Measurements from ENCODE around the gene IDUA.

IDUA gene

DNA sequence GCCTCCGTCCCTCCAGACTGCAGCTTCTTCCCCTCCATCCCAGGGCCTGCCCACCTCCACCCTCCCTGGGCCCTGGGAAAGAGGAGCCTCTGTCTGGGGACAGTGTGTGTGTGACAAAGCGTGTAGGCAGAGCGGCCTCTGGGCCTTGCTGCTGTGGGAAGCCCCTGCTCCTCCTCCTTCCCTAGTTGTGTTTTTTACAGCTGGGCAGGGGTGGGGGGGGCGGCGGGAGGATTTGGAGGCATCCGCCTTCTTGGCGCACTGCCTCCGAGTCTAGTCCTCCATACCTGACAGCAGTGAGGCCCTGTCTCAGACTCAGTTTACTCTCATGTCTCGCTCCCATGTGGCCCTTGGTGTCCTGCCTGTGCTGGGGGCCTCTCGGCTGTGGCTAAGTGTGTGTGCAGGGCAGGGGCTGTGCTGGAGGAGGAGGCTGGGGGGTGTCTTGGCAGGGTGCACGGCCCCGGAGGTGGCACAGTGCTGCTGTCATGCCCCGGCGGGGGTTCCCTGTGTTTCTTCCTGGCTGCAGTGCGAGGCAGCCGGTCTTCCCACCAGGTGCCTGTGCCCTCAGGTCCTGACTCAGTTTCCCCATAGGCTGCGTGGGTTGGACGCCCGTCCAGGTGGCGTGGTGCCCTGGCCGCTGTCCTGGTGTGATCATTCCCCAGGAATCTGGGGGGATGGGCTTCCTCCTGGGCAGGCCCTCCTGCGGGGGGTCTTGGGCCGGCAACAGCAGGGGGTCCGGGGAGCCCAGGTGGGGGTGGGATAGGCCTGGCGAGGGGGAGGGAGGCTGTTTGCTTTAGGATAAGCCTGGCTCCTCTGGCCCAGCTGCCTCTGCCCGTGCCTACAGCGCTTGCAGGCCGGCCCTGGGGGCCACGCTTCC, 31.5 kb downstream of the IDUA start:
- no peak for FAIRE-seq

DNA sequence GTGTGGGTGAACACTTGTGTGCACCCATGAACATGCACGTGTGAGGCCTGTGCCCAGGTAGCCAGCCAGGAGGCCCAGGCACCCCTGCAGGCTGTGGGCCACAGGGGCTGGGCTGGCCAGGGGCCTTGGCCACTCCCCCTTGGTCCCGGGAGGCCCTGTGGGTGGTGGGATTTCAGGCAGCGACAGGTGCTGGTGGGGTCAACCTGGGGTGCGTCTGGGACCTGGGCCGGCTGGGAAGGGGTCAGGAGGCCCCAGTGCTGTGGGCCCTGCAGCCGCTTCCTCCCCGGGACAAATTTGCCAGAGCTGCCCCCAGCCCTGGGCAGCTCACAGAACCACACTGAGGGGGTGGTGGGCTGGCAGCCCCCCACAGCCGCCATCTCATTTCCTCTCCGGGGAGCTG, 32.5 kb downstream of the IDUA start:
- no peak for FAIRE-seq

DNA sequence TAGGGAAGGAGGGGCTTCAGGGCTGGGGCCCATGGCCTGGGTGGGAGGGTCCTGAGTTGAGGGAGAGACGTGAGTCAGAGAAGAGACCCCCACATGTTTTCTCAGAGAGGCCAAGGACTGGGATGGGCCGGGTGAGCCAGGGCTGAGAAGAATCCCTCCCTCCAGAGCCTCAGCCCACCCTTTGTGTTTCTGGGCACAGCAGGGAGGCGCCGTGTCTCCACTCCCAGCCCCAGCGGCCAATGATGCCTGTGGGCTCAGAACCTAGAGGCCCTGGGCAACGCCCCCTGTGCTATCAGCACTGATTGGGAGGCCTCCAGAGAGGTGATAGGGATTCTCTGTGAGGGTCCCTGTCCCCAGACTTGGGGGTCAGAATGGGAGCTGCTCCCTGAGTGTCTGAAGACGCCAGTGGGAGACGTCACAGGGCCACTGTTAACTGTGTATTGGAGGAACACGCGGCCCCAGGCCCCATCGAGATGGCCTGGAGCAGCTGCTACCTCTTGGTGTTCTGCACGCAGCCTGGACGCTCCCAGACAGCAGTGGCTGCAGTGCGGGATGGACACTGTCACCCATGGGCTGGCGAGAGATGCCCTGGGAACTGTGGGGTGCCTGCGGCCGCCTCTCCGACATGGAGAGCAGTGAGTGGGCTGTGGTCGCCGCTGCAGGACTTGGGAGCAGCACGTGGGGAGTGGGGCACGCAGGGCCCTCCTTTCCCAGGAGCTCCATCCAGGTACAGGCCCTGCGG, 33.1 kb downstream of the IDUA start:
- FAIRE-seq = no peak

DNA sequence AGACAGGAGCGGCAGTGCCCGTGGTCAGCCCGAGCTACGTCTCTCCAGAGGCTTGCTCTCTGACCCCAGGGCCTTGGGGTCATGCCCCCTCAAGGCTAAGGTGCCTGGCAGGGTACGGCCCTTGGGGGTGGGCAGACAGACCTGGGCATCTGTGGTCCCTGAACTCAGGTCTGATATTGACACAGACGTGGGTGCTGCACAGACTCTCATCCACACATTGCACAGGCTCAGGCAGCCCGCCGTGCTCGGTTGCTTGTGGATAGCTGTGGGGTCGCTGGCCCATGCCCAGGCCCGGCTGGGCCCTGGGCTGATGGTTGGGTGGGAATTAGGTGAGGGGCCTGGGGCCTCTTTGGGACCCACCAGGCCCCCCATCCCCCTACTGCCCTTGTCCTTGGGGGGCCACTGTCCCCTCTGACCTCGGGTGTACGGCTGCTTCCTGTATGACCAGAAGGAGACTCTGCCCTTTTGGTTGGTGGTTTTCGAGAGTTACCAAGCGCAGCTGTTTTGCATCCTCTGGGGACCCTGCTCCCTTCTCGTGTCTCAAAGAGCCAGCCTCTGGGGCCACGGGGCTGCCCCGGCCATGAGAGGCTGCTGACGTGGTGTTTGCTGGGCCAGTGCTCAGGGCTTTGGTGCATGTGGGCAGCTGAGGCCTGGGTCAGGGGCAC, 34.7 kb downstream of the IDUA start:
- FAIRE-seq = no peak

- no peak for FAIRE-seq
These were observed 35.4 kb downstream of the IDUA start for GRCh38 chr4:1022051-1022738.

DNA sequence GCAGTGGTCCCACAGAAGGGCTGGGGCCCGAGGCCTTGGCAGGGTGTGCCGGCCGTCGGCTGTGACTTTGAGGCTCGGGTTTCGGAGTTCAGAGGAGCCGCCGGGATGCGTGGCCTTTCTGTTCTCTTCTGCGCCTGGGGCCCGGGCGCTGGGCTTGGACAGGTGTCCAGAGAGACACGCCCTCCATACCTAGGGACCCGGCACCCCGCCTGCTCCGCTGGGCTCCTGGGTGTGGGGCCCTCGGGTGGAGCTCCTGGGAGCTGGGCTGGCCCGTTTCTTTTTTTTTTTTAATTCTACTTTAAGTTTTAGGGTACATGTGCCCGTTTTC, 35.9 kb downstream of the IDUA start:
- no peak for FAIRE-seq

DNA sequence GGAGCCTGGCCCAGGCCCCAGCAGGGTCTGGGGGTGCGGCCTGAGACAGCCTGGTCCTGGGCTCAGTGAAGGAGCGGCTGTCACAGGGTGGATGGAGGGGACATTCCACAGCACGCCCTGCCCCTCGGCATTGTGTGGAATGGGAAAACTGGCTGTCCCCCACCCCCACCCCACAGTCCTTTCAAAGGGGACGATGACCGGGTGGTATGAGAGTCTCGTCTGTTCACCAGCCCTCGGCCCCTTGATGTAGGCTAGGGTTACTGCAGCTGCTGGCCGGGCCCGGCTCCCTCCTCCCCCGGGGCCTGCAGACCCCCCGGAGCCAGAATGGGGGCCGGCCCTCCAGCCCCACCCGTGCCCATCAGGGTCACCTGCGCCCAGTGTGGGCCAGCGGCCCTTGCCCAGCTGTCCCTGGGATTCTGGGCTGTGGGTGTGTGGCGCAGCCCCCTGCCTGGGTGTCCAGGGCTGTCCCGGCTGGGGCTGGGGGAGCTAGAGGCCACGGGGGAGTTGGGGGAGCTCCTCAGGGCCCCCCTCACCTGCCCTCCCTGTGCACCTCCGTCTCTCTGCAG, 36.3 kb downstream of the IDUA start:
- FAIRE-seq = no peak

DNA sequence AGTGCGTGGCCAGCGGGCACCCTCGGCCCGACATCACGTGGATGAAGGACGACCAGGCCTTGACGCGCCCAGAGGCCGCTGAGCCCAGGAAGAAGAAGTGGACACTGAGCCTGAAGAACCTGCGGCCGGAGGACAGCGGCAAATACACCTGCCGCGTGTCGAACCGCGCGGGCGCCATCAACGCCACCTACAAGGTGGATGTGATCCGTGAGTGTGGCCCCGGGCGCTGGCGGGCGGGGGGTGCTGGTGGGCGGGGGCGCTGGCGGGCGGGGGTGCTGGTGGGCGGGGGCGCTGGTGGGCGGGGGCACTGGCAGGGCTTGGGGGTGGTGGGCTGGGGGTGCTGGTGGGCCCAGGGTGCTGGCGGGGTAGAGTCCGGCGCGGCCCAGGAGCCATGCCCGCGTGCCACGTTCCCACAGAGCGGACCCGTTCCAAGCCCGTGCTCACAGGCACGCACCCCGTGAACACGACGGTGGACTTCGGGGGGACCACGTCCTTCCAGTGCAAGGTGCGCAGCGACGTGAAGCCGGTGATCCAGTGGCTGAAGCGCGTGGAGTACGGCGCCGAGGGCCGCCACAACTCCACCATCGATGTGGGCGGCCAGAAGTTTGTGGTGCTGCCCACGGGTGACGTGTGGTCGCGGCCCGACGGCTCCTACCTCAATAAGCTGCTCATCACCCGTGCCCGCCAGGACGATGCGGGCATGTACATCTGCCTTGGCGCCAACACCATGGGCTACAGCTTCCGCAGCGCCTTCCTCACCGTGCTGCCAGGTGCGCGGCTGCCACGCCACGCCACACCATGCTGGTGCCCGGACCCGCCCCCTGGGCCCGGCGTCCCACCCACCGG, 37.3 kb downstream of the IDUA start:
- FAIRE-seq = no peak

DNA sequence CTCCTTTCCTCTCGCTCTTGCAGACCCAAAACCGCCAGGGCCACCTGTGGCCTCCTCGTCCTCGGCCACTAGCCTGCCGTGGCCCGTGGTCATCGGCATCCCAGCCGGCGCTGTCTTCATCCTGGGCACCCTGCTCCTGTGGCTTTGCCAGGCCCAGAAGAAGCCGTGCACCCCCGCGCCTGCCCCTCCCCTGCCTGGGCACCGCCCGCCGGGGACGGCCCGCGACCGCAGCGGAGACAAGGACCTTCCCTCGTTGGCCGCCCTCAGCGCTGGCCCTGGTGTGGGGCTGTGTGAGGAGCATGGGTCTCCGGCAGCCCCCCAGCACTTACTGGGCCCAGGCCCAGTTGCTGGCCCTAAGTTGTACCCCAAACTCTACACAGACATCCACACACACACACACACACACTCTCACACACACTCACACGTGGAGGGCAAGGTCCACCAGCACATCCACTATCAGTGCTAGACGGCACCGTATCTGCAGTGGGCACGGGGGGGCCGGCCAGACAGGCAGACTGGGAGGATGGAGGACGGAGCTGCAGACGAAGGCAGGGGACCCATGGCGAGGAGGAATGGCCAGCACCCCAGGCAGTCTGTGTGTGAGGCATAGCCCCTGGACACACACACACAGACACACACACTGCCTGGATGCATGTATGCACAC, 38.2 kb downstream of the IDUA start:
- FAIRE-seq = no peak

GRCh38 chr4:1026115-1026514, 39.3 kb downstream of the IDUA start:
- FAIRE-seq = no peak

- no peak for FAIRE-seq
These were observed 40.5 kb downstream of the IDUA start for GRCh38 chr4:1027219-1027914.

DNA sequence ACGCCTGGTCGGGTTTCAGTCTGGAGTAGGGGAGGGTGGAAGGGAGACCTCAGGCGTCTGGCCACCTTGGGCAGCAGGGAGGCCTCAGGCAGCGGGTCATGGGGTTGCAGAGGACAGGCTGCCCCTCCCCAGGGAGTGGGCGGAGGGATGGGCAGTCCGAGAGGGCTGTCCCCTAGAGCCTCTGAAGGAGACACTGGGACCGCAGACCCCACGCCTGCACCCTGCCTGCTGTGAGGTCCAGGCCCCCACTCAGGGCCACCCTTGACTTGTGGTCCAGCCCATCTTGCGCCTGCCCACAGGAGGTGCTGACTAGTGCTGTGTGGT, 41.0 kb downstream of the IDUA start:
- no peak for FAIRE-seq

- no peak for FAIRE-seq
These were observed 41.9 kb downstream of the IDUA start for GRCh38 chr4:1028574-1029220.

DNA sequence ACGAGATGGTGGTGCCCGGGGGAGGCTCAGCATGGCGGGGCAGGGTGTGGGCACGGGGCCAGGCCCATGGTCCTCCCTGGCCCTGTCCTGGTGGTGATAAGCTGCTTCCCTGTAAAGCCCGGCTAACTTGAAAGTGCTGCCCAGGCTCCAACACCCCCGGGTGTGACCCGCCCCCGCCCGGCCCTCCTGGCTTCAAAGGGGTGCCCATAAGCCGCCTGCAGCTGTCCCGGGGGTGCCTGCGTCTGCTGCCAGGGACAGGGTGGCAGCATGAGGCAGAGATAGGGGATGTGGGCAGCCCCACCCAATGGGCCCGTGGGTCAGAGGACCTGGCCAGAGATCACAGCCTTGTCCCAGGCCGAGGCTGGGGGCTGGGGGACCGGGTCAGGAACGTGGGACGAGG, 42.7 kb downstream of the IDUA start:
- FAIRE-seq = no peak

GRCh38 chr4:1030031-1030430, 43.2 kb downstream of the IDUA start:
- no peak for FAIRE-seq

- FAIRE-seq = no peak
These were observed 43.7 kb downstream of the IDUA start for GRCh38 chr4:1030559-1030958.

- no peak for FAIRE-seq
These were observed 44.5 kb downstream of the IDUA start for GRCh38 chr4:1031346-1031745.

DNA sequence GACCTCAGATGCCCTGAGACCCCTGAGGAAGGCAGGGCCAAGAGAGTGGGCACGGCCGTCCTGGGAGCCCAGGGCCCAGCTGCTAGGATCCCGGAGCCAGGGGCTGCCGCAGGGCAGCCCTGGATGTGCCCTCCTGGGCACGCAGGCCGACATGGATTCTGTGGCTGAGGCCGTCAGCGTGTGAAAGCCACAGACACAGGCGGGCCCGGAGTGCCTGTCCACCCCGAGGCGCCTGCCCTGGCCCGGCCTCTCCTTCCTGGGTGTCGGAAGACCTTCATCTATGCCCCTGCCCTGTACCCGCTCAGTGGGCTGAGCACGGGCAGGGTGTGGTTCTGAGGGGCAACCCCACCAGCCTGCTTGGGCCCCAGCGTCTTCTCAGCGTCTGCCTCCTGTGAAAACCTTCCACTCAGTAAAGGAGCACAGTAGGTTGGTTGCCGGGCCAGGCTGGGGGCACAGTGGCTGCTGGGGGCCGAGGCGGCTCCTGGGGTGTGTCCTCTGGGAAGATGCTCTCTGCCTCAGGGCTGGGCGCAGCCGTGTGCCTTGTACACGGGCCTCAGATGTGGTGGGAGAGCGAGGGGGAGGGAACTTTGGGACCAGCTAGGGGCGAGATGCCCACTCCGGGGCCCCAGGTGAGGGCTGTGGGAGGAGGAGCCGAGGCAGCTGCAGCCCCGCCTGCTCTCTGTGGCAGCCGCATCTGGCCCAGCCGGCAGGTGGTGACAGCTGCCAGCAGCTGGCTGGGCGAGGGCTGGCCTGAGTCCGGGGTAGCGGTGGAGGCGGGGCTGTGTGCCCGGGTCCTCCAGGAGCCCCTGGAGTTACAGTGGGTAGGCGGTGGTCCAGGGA, 45.3 kb downstream of the IDUA start:
- no peak for FAIRE-seq

- no peak for FAIRE-seq
These were observed 46.0 kb downstream of the IDUA start for GRCh38 chr4:1032861-1033260.

Measured in TTC549 (cell line).